Stomach smooth muscle (tissue), 2 donors: ENCODE data around the gene FPR1.

ENCODE experiments used
- H3K27ac ChIP-seq: one replicate; pipeline ENCODE4 v1.7.0; 2013; ENCODE audit warnings: mild to moderate bottlenecking, low read length, inconsistent platforms
- H3K27me3 ChIP-seq, 2 donors: one replicate each; pipeline ENCODE4 v1.7.0; 2013; ENCODE audit warnings: low read length in 2 of 2; ENCODE audit not compliant: insufficient read depth in 2 of 2, control insufficient read depth in 1 of 2
- H3K36me3 ChIP-seq, 2 donors: one replicate each; pipeline ENCODE4 v1.7.0; 2013; ENCODE audit warnings: low read length in 2 of 2; ENCODE audit not compliant: control insufficient read depth in 2 of 2, insufficient read depth in 2 of 2
- H3K4me1 ChIP-seq: one replicate; pipeline ENCODE4 v1.7.0; 2013; ENCODE audit warnings: low read length; ENCODE audit not compliant: control insufficient read depth, insufficient read depth
- H3K4me3 ChIP-seq, 2 donors: one replicate each; pipeline ENCODE4 v1.7.0; 2013; ENCODE audit warnings: low read length in 2 of 2
- H3K9ac ChIP-seq, 2 donors: one replicate each; pipeline ENCODE4 v1.7.0; 2013; ENCODE audit warnings: low read length in 2 of 2, mild to moderate bottlenecking in 1 of 2
- H3K9me3 ChIP-seq, 2 donors: one replicate each; pipeline ENCODE4 v1.7.0; 2013; ENCODE audit warnings: low read length in 2 of 2; ENCODE audit not compliant: control insufficient read depth in 2 of 2
- donor health status: healthy.
- donor health status: Pancreatic carcinoma.

FPR1 gene

GRCh38 chr19:51751655-51752054 lies at the start of gene FPR1:
FPR1 (minus strand) TSS chr19:51751878; CDS start chr19:51746994, 4,884 bp downstream.
- H3K9me3 ChIP-seq, result peaks cover 0 to 11% of the 10 kb centered on the region in 2 donors
- H3K27ac ChIP-seq, result peak within 1 kb of the TSS; percentile 11
- no peak within 1 kb of the TSS for H3K9ac ChIP-seq
- H3K27me3 ChIP-seq, result peaks cover 0 to 5% of the 10 kb centered on the region in 2 donors
- no peaks in the 10 kb centered on the region for H3K4me1 ChIP-seq
- no peak within 1 kb of the TSS for H3K4me3 ChIP-seq
- no peaks in the 10 kb centered on the region for H3K36me3 ChIP-seq

- H3K9me3 ChIP-seq, result no peaks in the 10 kb centered on the region
- no peak overlapping the region for H3K9ac ChIP-seq
- H3K4me1 ChIP-seq, result peaks cover 12% of the 10 kb centered on the region
- H3K27me3 ChIP-seq, result peaks cover 0 to 2% of the 10 kb centered on the region in 2 donors
- peak overlapping the region; percentile 41 for H3K27ac ChIP-seq
- H3K4me3 ChIP-seq, result no peak overlapping the region
- H3K36me3 ChIP-seq, result no peaks in the 10 kb centered on the region
These were observed 49.0 kb upstream of the FPR1 start for GRCh38 chr19:51800473-51801244.

GRCh38 chr19:51799774-51800472 lies 48.2 kb upstream of the FPR1 start:
- no peak overlapping the region for H3K9ac ChIP-seq
- peak overlapping the region; percentile 32 to 40 for H3K4me3 ChIP-seq
- H3K36me3 ChIP-seq, result no peaks in the 10 kb centered on the region
- H3K27me3 ChIP-seq, result peaks cover 0 to 2% of the 10 kb centered on the region in 2 donors
- H3K4me1 ChIP-seq, result peaks cover 12% of the 10 kb centered on the region
- no peaks in the 10 kb centered on the region for H3K9me3 ChIP-seq
- peak overlapping the region; percentile 41 for H3K27ac ChIP-seq

- Histone ChIP-seq H3K36me3 (no peaks in the 10 kb centered on the region), H3K9ac (no peak overlapping the region), H3K9me3 (no peaks in the 10 kb centered on the region), H3K4me3 (peak overlapping the region; percentile 32 to 40), H3K27ac (peak overlapping the region; percentile 41), H3K27me3 (peaks cover 0 to 2% of the 10 kb centered on the region in 2 donors), H3K4me1 (peaks cover 12% of the 10 kb centered on the region)
These were observed 47.5 kb upstream of the FPR1 start for GRCh38 chr19:51799034-51799773.

- H3K4me1 ChIP-seq, result peaks cover 12% of the 10 kb centered on the region
- no peak overlapping the region for H3K27ac ChIP-seq
- peaks cover 0 to 2% of the 10 kb centered on the region in 2 donors for H3K27me3 ChIP-seq
- H3K9ac ChIP-seq, result no peak overlapping the region
- H3K4me3 ChIP-seq, result no peak overlapping the region
- H3K36me3 ChIP-seq, result no peaks in the 10 kb centered on the region
- no peaks in the 10 kb centered on the region for H3K9me3 ChIP-seq
These were observed 46.4 kb upstream of the FPR1 start for GRCh38 chr19:51798062-51798461.

GRCh38 chr19:51797480-51797879 lies 45.8 kb upstream of the FPR1 start:
- no peak overlapping the region for H3K27ac ChIP-seq
- H3K36me3 ChIP-seq, result no peaks in the 10 kb centered on the region
- H3K4me3 ChIP-seq, result no peak overlapping the region
- no peaks in the 10 kb centered on the region for H3K9me3 ChIP-seq
- H3K27me3 ChIP-seq, result peaks cover 0 to 2% of the 10 kb centered on the region in 2 donors
- H3K9ac ChIP-seq, result no peak overlapping the region
- peaks cover 12% of the 10 kb centered on the region for H3K4me1 ChIP-seq

- no peaks in the 10 kb centered on the region for H3K36me3 ChIP-seq
- H3K27ac ChIP-seq, result no peak overlapping the region
These were observed 44.6 kb upstream of the FPR1 start for GRCh38 chr19:51796195-51796679.

GRCh38 chr19:51794885-51795490 lies 43.3 kb upstream of the FPR1 start, which contains the start of gene FPR3:
FPR3 (plus strand) TSS chr19:51795157; CDS start chr19:51823749, 28,592 bp downstream.
- no peak within 1 kb of the TSS for H3K27ac ChIP-seq
- no peaks in the 10 kb centered on the region for H3K9me3 ChIP-seq
- no peaks in the 10 kb centered on the region for H3K36me3 ChIP-seq
- no peak within 1 kb of the TSS for H3K4me3 ChIP-seq
- no peak within 1 kb of the TSS for H3K9ac ChIP-seq
- H3K4me1 ChIP-seq, result peaks cover 11% of the 10 kb centered on the region
- peaks cover 0 to 2% of the 10 kb centered on the region in 2 donors for H3K27me3 ChIP-seq

More at GRCh38 chr19:51796195-51796679, 44.6 kb upstream of the FPR1 start:
- Histone ChIP-seq H3K9me3 (no peaks in the 10 kb centered on the region), H3K27me3 (peaks cover 0 to 2% of the 10 kb centered on the region in 2 donors), H3K4me1 (peaks cover 12% of the 10 kb centered on the region), H3K9ac (no peak overlapping the region), H3K4me3 (no peak overlapping the region)

GRCh38 chr19:51793994-51794393 lies 42.3 kb upstream of the FPR1 start:
- H3K27ac ChIP-seq, result no peak overlapping the region
- no peak overlapping the region for H3K9ac ChIP-seq
- H3K36me3 ChIP-seq, result no peaks in the 10 kb centered on the region
- H3K4me3 ChIP-seq, result no peak overlapping the region
- peaks cover under 1% of the 10 kb centered on the region for H3K4me1 ChIP-seq
- no peaks in the 10 kb centered on the region for H3K9me3 ChIP-seq
- peaks cover 0 to 2% of the 10 kb centered on the region in 2 donors for H3K27me3 ChIP-seq

GRCh38 chr19:51792932-51793331 lies 41.3 kb upstream of the FPR1 start:
- H3K9ac ChIP-seq, result no peak overlapping the region
- H3K9me3 ChIP-seq, result peaks cover 0 to 3% of the 10 kb centered on the region in 2 donors
- no peaks in the 10 kb centered on the region for H3K4me1 ChIP-seq
- no peak overlapping the region for H3K4me3 ChIP-seq
- H3K27ac ChIP-seq, result no peak overlapping the region
- peaks cover 0 to 2% of the 10 kb centered on the region in 2 donors for H3K27me3 ChIP-seq
- H3K36me3 ChIP-seq, result no peaks in the 10 kb centered on the region
